Activated CD4-positive, alpha-beta T cell treated with anti-CD3 and anti-CD28 coated beads, Interleukin-2, amount 50 U/mL, for 24 hours (primary cell): Measurements from ENCODE around the gene MYO5B.
"Not testable (repeated sequence)": the region's sequence is repeated elsewhere in the genome, so short reads cannot be mapped to it uniquely, and the experiment has no call there.

Source experiments
- DNase-seq, 2 donors: peaks; one replicate each; pipeline ENCODE4 v3.0.0-alpha.2; 2020; ENCODE audit warnings: low read depth in 1 of 2, low spot score in 1 of 2

MYO5B gene

DNA sequence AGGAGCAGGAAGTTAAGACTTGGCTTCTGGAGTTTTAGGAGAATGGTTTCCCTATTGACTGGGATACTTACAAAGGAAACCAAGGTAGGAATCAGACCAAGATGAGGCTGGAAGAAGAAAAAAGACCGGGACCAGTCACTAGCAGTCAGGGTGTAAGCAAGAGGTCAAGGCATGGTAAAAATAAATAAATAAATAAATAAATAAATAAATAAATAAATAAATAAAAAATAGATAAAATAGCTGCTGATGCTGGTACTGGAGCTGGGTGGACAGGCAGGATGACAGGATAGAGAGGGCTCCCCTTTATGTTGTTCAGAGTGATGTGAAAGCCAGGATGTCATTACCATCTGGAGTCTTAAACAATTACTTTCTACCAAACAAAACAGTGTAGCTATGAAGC lies 89.9 kb downstream of the MYO5B start:
- DNase-seq: no peak

DNA sequence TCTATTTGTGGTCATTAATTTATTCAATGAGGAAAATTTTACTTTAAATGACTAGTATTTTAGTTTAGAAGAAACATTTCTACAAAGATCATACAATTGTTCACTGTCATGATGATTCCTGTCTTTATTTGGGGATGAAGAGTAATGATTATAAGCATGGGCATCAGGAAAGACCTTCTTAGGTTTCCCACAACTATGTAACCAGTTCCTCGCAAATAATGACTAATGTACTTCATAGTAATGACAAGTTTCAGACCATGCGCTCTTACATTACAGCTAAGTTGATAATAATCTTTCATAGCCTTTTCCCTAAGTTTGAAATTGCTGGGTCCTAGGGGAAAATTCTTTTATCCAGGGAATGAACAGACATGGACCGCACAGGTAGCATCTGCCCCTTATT lies 90.5 kb downstream of the MYO5B start:
- DNase-seq: no peak

DNA sequence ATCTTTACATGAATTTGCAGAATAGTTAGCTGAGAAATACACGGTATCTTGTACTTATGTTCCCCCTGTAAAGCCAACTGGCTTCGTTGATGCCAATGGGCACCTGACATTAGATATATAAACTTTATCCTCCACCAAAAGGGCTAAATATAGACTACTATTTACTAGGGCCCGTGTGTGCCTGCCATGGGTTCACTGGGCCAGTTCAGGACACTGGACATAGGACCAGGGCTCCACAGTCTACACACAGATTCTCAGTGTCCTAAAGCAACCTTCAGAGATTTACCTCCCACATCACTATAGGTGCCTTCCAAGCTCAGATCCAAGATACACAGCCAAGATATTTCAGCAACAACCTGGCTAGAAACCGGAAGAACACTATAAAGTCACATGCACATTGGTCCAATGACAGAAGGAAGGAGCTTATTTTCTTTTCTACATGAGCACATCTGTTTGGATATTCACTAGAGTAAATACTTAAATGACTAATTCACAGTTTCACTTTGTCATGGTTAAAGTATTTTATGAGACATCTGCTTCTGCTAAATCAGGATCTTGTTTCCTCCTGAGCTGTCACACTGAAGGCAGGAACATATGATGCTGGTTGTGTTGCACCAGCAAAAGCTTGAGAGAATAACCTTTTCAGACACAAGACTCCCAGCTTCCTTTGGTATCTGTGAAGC lies 95.1 kb downstream of the MYO5B start:
- DNase-seq: no peak

DNA sequence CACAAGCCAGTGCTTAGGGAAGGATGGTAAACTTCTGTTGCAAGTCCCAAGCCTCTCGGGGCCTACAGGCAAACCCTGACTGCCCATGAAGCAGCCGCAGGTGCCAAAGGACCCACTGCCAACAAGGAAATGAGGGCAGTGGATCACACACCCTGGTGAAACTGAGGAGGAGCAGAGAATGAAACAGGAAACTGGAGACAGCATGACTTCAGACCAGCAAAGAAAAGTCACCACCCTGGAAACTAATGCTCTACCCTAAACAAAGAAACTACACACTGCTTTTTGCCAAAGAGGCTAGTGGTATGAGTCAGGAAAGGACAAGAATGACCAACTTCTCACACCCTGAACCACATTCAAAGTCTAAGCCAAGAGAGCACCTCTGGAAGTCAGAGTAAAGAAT lies 97.2 kb downstream of the MYO5B start:
- DNase-seq: no peak

DNA sequence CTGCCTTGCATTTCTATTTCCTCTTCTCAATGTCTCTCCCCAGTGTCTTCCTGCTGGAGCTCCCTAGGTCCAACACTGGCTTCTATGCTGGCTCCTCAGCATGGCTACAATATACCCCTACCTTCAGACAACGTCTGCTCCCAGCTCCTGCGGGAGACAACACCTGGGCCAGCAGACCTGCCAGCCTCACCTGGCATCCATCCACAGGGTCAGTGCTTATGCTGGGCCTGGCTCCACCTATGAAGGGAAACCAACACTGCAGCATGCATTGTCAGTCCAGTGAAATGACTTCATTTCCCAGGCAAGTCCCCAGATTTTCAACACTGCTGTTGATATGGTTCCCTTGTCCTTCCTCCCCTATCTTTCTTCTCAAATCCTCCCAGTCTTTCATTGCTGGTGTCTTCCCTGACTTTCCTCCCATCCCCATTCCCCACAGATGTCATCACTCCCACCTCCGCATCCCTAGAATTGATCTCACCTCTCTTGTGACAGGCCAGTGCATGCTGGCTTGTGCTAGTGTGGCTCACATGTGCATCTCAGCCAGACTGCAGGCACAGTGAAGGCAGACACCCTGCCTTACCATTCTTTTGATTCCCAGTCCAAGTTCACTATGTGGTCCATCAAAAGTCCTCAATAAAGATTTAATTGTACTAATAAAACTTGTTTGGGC lies 98.0 kb downstream of the MYO5B start:
- DNase-seq: no peak

DNA sequence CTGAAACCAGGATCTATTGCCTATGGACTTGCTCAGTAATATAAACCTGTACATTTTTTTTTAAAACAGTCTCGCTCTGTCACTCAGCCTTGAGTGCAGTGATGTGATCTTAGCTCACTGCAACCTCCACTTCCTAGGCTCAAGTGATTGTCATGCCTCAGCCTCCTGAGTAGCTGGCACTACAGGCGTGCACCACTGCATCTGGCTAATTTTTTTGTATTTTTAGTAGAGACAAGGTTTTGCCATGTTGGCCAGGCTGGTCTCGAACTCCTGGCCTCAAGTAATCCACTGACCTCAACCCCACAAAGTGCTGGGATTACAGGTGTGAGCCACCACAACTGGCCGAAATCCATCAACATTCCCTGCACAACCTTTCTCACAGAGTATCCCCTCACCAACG lies 100.2 kb downstream of the MYO5B start:
- not testable (repeated sequence) for DNase-seq

DNA sequence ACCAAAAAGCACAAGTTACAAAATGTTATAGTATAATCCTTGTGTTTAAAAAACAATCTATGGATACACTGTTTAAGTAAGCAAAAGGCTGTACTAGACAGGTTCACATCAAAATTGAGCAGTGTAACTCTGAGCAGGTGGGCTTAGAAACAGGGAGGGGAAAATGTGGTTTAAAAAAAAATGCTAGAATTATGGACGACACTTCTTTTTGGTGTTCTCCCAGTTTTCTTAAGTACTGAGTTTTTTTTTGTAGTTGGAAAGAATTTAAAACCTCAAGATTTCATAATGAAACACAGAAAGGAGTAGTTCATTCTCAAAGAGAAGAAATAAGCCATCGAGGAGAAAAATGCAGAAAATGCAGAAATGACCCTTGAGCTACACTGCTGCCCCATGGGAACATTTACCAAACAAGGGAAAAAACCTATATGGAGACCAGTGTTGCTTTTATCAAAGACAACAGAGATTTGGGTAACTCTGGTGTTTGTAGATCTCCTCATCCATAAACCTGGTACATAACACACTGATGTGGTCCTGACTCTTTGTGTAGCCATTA lies 100.7 kb downstream of the MYO5B start:
- DNase-seq: no peak

DNA sequence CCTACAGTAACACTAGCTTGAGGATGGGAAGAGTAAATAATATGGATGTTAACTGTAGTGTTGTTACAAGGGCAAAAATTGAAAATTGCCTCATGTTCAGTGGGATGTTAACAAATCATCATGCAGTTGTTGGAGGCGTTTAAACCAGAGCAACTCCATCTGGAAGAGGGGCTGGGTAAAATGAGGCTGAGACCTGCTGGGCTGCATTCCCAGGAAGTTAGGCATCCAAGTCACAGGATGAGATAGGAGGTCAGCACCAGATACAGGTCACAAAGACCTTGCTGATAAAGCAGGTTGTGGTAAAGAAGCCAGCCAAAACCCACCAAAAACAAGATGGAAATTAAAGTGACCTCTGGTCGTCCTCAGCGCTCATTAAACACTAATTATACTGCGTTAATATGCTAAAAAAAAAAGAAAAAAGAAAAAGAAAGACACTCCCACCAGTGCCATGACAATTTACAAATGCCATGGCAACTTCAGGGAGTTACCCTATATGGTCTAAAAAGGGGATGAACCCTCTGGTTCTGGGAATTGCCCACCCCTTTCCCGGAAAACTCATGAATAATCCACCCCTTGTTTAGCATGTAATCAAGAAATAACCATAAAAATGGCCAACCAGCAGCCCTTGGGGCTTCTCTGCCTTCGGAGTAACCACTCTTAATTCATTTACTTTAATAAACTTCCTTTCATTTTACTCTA lies 101.4 kb downstream of the MYO5B start:
- no peak for DNase-seq

DNA sequence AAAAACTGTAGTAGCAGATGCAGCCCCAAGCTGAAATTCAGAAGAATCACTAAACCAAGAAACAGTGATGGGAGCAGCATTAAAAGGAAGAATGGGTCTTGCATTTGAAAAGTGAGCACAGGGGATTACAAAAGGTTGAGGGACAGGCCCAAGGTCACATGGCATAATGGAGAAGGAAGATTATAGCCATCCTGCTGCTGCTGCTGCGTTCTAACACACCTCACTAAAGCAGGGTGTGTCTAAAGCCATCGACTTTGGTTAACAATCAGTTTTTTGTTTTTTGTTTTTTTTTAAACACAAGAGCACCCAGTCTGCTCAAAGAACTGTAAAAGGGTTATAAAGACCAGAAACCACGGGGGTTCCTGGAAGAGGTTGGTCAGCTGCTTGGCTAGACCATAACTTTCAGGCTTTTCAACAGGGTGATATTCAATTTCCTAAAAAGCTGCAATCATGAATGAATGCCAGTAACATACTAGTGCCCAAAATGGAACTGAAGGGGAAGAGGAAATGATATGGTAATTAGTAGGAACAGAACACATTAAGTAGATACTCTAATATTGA lies 102.6 kb downstream of the MYO5B start:
- DNase-seq: no peak

DNA sequence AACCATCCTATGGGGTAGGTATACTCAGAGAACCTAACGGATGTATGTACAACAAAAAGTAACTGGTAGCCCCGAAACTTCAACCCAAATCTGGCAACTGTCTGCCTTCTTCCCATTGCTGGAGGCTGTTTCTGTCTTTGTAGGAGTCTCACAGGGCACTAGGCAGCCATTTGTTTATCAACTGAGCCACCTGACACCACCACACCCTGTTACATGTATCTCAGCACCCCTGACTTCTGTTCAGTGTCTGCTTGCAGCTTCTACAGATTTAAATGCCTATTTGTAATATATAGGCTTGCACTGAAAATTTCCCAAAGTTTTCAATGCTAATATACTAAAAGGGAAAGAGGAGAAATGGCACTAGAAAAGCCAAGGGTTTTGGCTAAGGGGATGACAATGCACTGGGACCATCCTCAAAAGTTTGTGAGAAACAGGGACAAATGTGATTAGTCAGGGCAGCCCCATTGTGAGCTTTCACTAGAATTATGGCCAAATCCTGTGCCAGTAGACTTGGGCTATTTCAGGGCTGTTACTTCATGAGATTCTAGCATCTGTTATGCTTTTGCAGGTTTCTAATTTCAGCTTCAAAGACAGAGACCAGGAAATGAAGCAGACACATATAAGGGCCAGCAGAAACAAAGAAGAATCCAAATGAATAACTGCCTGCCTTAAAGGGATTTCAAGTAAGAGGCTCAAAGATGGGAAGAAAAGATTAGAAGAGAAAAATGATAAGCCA lies 103.3 kb downstream of the MYO5B start:
- DNase-seq: no peak

DNA sequence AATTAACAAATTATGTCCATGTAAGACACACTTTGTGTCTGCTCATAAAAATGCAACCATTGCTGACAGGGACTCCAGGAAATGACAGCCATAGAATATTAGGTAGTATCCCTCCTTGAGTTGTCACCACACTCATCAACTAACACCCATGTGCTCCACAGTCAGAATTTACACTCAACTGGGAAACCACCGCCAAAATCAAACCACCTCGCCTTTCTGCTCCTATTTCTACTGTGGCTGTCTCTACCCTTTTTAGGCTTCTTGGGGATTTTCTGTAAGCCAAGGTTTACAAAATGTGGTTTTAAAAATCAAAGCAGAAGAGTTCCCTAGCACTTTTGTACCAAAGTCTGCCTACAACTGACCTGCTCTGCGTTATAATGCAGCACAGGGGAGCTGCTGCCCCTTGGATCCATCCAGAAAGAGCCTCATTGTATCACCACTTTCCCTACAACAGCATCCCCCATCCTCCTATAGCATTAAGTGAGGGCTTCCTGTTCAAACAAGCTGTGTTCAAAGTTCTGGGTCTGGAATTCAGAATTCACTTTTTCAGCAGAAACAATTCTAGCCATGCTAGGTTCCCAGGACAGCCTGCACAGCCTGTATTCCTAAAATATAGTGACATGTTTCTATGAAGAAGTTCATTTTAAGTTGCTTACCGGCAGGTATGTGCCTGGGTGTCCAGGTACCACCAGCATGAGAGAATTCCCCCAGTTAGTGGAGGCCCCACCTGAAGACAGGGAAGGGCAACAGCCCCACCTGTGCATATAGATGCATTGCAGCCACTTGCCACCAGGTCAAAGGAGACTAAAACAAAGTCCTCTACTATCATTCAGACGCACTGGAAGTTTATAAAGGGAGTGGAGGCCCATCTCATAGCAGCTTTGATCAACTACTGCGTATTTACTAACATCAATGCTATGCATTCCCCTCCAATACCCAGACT lies 104.3 kb downstream of the MYO5B start:
- DNase-seq: no peak

DNA sequence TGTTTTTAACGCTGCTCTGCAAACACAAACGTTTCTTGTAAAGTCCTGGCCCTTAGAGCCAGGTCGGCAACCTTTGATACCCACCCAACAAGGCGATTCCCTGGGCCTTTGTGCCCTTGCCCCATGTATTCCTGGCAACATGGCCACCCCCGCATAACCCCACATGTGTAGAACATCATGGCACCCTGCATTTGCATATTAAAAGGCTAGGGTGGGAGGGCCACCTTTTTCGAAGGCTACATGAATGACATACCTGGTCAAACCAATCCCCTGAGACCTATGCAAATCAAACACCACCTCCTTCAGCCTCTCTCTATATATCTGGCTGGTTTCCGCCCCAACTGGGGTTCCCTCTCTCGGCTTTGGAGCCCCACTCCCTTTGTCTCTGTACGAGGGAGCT lies 105.2 kb downstream of the MYO5B start:
- no peak for DNase-seq

DNA sequence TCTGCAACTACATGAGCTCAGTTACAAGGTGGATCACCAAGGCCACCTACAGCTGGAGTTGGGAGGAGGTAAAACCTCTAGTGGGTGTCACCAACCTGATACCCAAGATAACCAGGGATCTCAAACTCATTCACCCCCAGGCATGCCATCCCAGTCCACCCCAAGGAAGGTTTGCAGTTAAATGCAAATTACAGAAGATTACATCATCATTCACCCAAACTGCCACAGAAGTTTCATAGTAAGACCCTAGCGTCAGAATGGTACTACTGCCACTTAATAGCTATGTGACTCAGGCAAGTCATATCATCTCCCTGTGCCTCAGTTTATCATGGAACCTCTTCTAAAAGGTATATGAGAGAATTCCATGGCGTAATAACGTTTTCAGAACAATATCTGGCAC lies 111.2 kb downstream of the MYO5B start:
- DNase-seq: no peak

DNA sequence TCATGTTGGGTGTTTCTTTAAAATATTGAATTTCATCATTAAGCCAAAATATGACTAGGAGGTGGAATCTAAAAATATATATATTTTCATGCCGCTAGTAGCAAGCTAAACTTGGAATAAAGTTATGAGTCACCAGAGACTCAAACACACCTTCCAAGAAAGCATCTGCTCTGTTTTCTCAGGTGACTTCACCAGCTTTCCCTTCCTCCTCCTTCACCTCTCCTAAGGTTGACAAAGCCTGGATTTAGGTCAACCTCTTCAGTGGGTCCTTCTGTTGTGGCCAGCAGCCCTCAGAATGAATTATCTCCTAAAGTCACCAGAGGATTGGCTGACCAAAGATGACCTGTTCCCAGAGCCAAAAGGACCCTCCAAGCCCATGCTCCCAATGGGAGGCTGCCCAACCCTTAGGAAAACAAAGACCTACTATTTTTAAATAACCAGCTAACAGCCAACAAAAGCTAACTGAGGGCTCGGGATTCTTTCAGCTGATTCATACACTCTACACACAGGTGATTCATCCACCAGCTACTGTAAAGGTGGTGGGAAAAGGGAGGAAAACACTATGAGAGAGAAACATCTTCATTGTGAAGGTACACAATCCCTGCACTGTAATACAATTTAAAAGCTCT lies 113.9 kb downstream of the MYO5B start:
- no peak for DNase-seq

DNA sequence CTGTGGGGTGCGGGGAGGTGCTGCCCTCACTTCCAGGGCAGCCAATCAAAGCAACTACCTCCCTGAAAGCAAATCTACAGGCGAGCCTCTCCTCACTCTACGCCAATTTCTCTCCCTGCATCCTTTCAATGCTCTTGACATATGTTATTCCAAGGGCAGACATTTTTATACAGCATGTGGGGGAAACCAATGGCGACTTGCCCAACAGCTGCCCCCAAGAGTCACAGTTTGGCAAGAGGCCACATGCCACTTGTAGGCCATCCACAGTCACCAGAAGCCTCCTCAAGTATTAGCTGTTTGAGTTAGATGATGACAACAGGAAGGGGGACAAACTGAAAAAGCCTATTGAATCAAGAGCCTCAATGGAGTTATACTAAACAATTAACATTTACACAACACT lies 114.6 kb downstream of the MYO5B start:
- DNase-seq: no peak

DNA sequence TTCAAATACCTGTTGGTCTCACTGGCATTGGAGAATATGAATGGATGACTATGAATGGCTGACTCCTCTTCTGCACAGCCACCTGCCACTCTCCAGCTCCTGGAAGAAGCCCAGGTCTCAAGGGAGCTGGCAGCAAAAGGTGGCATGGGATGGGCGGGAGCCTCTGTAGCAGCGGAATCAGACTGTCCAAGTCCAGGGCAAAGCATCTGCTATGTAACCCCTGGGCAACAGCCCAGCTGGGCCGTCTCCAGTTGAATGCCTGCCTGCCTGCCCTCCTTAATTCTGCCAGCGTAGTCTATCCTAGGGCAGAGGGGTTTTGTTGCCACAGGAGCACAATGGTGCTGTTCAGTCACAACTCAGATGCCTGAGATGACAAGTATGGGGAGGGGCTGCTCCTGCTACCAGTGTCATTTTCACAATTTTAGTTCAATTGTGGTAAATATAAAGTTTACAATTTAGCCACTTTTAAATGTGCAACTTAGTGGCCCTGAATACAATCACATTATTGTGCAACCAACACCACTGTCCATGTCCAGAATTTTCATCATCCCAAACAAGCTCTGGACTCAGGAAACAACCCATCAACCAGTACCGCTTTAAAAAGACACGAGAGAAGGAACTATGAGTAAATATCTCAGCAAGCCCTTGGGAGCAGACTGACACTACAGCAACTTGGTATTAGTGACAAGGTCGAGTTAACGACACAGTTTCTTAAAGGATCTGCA lies 115.2 kb downstream of the MYO5B start:
- DNase-seq: no peak

DNA sequence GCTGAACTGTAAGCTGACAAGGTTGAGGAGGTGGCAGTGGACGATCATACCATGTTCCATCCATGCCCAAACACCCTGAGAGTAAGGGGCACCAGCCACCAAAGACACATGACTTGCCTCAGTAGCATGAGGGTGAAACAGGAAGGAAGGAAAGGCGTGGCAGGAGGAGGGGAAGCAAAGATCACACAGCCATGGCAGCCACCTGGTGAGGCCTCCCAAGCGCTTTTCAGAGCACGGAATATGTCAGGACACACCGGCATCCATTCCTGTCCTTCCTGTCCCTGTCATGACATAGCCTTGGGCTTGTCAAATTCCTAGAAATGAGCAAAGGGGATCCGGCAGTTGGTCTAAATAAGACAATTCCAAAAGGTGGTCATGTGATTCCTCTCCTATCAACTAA lies 118.7 kb downstream of the MYO5B start:
- DNase-seq: no peak

DNA sequence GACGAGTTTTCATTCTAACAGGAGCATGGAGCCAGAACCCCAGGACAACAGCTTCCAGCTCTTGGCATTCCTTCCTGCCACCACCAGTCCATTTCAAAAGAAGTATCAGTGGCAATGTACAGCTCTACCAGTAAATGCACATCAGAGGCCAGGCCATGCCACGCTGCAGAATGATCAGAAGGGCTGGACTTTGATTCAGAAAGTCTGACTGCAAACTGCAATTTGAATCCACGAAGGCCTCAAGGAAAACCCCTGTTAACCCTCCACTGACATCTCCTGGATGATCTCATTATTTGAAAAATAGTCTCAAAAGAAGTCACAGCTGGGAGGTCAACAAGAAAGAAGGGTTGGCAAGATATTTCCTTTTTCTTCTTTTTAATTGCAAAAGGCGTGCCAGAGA lies 119.2 kb downstream of the MYO5B start:
- no peak for DNase-seq

DNA sequence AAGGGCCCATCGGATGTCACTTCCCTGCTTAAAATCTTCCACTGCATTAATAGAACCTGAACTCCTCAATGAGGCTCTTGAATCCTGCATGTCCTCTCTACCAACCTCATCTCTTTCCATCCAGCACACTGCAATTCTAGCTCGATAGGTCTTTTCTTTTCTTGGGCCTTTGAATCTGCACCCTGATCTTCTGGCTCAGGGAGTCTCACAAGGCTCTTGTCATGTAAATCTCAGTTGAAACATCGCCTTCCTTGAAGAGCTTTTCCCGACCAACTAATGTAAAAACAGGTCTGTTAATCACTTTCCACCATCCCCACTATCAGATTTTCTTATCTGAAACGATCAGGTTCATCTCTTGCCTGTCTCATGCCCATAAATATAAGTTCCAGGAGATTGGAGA lies 120.5 kb downstream of the MYO5B start:
- no peak for DNase-seq
